HG03457 (cell line): ENCODE data around the gene EXOSC10.
"Not testable (repeated sequence)": the region's sequence is repeated elsewhere in the genome, so short reads cannot be mapped to it uniquely, and the experiment has no call there.

Source experiments
- ATAC-seq: cut with Tn5 transposase; IDR thresholded peaks from one replicate; pipeline ENCODE4 v1.9.1; 2021; ENCODE audit warnings: moderate number of reproducible peaks; ENCODE audit not compliant: unreplicated experiment

EXOSC10 gene

DNA sequence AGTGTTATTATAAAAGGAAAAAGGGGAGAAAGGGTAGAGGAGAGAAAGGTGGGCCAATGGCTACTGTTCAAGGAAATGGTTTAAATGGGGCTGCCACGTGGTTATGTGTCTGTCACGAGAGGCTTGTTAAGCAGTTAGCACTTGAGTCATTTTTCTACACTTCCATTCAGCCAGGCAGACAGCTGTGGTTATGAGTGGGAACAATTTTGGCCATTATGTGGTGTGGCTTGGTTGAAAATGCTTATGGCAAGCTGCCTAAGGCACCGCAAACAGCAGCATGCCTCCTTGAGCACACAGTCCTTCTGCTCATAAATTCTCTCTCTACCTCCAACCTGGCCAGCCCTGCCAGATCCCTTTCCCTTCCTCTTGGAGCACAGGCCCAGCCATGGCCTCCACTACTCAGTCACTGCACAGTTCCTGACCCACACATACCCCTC lies 36.7 kb downstream of the EXOSC10 start:
- ATAC-seq: peak; percentile 29

DNA sequence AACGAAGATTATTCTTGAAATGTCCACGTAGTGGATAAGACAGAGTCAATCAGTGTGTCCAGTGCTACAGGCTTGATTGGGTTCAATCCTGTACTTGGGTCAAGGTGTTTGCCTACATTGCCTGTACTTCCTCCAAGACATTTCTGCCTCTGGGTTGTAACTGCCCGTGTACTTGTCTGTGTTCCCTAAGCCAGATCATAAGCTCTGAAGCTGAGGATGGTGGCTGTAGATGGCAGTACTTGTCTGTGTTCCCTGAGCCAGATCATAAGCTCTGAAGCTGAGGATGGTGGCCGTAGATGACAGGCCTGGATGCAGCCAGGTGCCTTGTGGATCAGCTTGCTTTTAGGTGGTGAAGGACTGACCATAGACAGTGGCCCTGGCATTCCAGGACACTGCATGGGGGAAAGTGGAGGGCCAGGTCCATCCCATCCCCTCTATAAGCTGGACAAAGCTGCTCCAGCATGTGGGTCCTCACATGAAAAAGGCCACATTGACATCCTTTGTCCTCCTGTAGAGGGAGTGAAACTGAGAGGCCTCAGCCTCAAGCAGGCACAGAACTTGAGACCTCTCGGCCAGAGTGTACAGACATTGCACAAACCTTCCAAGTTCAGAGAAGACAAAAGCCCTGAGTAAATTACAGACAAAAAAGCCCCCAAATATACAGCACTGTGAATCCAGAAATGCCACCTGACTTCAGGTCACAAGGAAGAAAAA lies 37.9 kb downstream of the EXOSC10 start:
- ATAC-seq: no peak

DNA sequence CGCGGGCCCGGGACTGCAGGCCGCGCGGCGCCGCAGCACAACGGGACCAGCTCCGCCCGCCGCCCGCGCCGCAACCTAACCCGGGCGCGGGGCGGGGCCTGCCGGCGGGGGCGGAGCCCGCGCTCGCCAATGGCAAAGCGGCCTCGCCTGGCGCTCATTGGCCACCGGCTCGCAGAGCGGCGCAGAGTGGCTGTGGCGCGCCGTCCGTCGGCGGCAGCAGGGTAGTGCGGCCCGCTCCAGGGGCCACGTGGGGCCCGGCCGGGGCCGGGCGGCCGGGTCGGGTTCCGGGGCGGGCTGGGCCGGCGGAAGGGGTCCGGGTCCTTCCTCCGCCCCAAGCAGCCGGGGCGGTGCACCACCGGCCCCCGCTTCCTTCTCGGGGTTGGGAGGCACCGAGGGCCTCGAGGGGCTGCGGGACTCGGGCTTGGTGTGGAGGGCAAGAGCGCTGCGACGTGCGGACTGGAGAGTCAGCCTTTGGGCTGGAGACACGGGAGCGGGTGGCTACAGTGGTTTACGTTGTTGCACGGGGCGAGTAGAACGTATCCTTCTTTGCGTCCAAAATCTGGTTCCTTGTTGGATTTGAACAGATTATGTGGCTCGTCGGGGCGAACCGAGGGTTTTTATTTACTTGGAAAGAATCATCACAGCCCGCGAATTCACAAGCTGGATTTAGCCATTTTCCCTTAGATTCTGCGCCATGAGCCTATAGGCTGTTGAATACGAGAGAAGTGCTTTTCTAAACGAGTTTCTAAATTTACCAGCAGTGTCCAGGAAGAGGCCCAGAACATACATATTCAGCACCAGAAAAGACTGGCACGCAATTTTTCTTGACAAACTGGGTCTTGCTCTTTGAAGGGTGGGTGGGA lies 39.5 kb downstream of the EXOSC10 start, which contains the start of gene SRM:
SRM (minus strand) TSS at position 51 of the 863 bp plus-strand sequence. CDS start 75 bp downstream, outside the sequence.
- ATAC-seq: peak; percentile 77

DNA sequence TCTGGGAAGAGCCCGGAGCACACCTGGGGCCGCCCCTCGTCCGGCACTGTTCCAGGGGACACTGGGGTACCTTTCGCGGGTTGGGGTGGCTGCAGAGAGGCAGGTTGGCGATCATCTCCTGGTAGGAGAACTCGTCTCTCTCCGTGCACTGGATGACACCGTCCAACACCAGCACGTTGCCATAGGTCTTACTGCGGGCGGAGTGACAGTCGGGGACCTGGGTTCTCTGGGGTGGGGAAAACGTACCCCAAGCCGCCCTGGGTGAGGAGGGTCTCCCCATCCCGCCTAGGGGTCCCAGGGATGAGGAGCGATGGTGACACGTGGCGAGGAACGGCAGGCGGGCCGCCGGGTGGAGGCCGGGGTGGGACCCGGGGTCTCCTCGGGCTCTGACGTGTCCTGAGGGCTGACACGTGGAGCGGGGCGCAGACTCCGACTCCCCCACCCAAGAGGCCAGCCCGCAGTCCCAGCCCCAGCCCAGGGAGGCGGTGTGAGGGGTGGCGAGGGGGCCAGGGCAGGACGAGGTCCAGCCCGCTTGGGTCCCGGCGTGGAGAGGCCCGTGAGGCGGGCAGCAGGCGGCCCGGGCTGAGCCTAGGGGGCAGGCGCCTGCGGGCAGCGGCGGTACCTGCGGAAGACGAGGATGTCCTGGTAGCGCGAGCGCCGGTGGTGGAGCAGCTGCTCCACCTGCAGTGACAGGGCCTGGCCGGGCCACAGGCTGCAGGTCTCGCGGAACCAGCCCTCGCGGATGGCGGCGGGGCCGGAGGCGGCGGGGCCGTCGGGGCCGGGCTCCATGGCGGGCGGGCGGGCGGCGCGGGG lies 40.3 kb downstream of the EXOSC10 start:
- no peak for ATAC-seq

DNA sequence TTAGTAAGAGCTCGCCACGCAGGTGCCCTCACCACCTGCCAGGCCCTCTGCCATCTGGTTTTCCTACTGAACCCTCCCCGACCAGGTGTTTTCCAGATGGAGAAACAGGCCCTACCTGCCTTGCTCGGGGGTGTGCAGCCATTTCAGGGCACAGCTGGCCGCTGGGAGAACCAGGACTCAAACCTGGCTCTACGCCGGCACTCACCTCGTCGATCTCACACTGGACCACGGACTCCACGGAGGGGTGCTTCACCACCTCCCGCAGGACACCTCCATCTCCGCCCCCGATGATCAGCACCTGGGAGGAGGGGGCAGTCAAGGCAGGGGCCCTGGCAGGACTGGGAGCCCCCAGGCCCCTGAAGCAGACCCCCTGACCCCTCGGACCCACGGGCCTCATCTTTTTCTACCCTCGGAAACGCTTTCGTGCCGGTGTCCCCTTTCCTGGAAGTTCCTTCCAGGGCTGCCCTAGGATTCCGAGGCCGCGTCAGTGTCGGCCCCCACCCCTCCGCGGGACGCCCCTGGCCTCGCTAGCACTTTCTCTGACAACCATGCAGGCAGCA lies 41.0 kb downstream of the EXOSC10 start:
- no peak for ATAC-seq

DNA sequence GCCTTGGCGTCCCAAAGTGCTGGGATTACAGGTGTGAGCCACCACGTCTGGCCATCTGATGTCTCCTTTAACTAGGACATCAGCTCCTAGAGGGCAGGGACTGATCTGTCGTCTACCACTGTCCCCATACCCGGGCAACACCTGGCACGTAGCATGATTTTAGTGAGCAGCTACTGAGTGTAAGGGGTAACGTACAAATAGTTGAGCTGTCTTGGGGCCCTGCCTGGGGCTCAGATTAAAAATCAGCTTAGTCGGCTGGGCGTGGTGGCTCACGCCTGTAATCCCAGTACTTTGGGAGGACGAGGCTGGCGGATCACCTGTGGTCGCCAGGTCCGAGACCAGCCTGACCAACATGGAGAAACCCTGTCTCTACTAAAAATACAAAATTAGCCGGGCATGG lies 41.6 kb downstream of the EXOSC10 start:
- ATAC-seq: no peak

DNA sequence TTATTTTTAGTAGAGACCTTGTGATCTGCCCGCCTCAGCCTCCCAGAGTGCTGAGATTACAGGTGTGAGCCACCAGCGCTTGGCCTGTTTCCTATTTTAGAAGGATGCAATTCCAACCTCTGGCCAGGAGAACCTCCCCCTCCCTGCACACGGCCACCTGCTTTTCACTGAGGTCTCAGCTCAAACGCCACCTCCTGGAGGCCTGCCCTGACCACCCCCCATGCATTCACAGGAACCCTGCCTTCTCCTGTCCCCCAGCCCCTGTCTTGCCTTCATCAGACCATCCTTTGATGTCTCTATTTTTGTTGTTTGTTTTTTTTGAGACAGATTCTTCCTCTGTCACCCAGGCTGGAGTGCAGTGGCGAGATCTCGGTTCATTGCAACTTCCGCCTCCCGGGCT lies 42.2 kb downstream of the EXOSC10 start:
- no peak for ATAC-seq

DNA sequence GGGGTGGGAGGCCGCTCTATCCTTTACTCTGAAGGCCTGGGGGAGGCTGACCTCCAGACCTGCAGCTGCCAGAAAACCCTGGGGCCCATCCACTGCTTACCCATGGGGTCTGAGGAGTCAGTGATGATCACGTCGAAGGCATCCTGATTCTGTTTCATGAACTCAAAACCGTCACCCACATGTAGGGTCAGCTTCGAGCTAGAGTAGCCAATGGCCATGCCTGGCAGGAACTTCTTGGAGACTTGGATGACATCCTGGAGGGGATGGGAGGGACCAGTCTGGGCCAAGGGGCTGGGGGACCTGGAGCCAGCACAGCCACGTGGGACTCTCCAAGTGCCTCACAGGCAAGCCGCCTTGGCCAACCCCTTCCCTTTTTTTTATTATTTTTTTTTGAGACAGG lies 43.2 kb downstream of the EXOSC10 start:
- ATAC-seq: no peak

DNA sequence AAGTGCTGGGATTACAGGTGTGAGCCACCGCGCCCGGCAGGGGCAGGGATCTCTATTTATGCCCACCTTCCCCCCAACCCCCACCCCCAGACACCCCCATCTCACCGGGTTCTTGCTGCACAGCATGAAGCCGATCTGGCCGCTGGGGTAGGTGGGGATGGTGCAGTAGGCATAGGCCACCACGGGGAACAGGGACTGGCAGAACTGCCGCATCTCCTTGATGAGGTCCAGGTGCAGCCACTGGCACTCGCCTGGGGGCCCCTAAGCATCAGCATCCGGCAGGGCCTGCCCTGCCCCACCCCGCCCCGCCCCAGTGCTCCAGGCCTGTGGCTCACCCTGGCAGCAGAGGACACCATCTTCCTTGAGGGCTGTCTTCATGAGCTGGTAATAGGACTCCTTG lies 44.0 kb downstream of the EXOSC10 start:
- no peak for ATAC-seq

DNA sequence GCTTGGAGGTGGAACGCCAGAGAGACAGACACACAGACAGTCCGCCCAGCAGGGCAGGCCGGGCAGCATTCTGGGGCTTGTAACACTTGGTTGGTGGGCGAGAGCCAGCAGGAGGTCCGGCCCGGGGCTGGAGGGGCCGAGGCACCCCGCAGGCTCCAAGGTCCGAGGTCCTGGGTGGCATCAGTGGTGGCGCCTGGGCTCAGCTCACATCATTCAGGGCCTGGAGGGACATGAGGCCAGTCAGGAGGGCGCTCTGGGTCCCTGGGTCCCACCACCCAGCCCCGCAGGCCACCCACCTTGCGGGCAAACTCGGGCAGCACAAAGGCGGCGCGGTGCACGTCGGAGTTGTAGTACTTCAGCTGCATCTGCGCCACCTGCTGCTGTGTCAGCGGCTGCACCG lies 45.0 kb downstream of the EXOSC10 start:
- no peak for ATAC-seq

DNA sequence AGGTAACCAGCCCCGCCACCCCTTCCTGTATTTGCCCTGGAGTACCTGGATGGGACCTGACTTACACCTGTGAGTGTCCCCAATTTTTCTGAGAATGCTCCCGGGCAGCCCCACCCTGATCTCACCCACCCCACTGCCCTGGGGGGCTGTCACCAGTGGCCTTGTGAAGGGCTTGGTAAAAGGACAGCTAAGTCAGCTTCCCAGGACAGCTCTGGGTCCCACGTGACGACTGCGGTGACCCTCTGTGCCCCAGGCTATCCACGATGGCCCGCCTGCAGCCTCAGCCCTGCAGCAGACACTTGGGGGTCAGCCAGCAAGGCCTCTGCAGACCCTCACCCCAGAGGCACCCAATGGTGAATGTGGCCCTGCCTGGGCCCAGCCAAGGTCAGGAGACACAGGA lies 45.5 kb downstream of the EXOSC10 start:
- ATAC-seq: no peak

DNA sequence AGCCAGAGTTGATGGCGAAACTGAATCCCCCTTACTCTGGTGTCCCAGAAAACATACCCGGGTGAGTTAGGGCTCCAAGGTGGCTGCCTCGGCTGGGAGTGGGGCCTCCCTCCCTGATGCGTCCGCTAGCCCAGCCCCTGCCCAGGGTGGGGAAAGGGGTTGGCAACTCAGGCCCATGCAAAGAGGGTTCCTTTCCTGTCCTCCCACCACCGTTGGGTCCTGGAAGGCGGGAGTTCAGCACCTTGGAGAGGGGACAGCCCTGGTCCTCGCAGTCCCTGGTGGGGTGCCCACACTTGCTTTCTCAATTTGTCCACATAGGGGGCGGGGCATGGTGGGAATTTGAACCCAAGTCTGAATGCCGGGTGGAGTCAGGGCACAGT lies 45.9 kb downstream of the EXOSC10 start:
- ATAC-seq: no peak

DNA sequence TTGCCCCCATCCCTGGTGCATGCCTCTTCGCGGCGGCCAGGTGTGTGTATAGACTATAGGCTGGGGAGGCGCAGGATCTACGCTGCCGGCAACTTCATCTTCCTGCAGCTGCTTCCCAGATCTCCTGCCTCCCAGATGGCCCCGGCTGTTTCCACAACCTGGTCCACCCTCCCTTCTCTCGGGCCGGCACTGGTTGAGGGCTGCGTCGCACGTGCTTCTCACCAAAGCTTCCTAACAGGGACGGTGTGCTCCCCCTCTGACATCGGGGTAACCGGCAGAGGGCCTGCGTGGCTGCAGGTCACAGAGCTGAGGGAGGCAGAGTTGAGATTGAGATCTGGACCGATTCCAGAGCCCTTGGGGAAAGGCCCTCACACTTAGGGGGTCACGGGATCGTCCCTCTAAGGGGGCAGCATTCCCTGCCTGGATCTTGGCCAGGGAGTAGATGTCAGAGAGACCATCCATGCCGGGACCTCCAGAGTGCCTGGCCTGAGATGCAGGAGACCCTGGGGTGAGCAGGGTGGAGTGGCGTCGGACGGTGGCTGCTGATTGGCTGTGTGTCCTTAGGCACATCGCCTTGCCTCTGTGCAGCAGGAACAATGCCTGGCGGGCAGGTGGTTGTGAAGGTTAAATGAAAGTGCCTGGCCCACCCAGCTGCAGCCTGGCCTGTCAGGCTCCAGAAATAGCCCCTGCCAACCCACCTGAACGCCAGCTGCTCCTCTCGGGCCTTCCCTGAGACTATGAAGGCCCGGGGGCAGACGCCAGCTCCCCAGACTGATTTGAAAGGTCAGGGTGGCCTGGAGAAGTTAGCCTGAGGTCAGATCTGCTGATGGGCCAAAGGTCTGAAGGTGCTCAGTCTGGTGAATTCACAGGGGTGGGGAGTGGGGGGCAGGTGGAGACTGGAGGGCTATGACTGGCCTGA lies 46.6 kb downstream of the EXOSC10 start:
- no peak for ATAC-seq

DNA sequence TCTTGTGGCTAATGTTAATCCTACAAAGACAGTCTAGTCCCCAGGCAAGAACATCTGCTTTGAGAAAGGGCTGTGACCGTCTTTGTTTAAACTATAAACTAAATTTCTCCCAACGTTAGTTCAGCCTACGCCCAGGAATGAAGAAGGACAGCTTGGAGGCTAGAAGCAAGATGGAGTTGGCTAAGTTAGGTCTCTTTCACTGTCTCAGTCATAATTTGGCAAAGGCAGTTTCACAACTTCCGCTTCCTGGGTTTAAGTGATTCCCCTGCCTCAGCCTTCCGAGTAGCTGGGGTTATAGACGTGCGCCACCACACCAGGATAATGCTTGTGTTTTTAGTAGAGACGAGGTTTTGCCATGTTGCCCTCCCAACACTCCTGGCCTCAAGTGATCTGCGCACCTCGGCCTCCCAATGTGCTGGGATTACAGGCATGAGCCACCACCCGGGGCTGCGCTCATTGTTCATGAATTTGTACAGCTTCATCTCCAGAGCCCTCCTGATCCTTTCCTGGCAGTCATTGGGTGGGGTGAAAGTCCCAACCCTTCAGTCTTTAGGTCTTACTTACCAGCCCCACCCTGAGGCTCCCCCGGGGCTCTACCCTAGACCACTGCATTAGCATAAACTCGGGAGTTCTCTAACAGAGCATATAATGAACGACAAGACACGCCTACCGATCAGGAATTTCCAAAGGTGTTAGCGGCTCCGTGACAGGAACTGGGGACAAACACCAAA lies 47.7 kb downstream of the EXOSC10 start:
- no peak for ATAC-seq

DNA sequence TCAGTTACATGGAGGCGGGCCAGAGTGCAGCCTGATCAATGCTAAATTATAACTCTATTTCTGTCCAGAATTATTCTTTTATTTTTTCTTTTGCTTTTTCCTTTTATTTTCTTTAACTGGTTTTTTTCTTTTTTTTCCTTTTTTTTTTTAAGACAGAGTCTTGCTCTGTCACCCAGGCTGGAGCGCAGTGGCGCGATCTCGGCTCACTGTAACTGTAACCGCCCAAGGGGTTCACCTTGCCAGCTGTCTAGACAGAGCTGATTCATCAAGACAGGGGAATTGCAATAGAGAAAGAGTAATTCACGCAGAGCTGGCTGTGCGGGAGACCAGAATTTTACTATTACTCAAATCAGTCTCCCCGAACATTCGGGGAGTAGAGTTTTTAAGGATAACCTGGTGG lies 48.5 kb downstream of the EXOSC10 start:
- ATAC-seq: not testable (repeated sequence)

DNA sequence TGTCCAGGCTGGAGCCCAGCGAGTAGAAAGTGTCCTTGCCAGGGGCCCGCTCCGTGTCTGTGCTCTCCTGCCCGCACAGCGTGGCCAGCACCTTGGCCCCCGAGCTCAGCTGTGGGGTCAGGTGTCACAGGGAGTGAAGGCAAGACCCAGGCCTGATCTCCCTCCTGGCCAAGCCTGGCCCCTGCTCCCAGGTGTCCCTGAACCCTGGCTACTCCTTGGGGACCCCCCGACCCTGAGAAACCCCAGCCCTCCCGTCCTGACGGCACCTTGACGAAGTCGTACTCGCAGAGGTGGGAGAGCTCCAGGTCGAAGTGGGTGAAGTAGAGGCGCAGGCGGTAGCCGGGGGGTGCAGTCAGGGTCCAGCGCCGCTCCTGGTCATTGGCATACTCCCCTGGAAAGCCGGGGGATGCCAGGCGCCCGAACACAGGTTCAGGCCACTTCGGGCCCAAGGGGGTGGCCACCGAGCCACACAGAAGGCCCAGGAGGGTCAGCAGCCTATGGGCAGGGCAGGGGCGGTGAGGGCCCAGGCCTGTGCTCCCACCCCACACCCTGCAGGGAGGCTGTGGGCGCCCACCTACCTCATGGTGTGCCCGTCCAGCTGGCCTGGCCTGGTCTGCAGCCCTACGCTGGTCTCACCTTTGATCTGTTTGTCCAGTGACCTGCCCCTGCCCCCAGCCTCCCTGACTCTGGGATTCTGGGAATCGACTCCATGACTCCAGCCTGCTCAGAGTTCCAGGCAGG lies 52.9 kb downstream of the EXOSC10 start, which contains the start of gene MASP2:
MASP2 (minus strand) TSS at position 615 of the 741 bp plus-strand sequence; CDS start at position 583, 32 bp downstream.
- no peak for ATAC-seq

DNA sequence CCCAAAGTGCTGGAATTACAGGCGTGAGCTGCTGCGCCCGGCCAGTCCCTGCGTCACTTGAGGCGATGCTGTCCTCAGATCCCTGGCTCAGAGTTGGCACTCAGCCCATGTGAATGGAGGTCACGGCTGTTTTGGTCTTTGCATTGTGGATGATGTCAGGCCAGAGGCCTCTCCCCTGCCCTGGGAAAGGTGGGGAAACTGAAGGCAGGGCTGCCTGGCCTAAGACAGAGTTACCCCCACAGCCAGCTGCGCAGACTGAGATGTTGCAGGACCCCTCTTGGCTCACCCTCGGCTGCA lies 53.5 kb downstream of the EXOSC10 start:
- no peak for ATAC-seq

DNA sequence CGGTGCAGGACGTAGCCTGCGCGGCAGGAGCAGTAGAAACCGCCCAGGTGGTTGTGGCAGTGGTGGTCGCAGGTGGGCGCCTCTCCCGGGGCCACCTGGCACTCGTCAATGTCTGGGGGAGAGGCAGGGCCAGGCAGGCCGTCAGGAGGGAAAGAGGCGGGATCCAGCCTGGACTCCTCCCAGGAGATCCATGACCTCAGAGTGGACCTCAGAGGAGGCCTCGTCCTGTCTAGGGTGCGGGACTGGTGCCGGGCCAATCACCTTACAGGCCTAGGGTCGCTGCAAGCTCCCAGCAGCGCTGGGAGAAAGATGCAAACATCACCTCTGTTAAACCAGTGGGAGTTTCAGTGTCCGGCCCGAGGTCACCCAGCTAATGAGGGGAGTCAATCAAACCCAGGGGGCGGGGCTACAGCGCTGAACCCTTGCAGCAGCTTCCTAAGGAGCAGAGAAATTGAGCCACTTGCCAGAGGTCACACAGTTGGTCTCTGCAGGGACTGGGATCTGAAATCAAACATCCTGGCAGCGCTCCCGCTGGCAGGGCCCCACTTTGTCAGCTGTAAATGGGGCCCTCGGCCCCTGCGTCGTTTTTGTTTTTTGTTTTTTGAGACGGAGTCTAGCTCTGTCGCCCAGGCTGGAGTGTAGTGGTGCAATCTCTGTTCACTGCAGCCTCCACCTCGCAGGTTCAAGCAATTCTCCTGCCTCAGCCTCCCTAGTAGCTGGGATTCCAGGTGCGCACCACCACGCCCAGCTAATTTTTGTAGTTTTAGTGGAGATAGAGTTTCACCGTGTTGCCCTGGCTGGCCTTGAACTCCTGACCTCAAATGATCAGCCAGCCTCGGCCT lies 54.0 kb downstream of the EXOSC10 start:
- ATAC-seq: no peak
